Epidermal melanocyte (primary cell): ENCODE results near the gene CCDC142.
A peak's percentile ranks its signal among the peaks of the same experiment; 100 is the strongest.
"Not testable (repeated sequence)": the region's sequence is repeated elsewhere in the genome, so short reads cannot be mapped to it uniquely, and the experiment has no call there.

ENCODE experiments used
- DNase-seq: peaks from one replicate; pipeline ENCODE4 v3.0.0; 2011; ENCODE audit warnings: low spot score; ENCODE audit not compliant: insufficient read length

CCDC142 gene

DNA sequence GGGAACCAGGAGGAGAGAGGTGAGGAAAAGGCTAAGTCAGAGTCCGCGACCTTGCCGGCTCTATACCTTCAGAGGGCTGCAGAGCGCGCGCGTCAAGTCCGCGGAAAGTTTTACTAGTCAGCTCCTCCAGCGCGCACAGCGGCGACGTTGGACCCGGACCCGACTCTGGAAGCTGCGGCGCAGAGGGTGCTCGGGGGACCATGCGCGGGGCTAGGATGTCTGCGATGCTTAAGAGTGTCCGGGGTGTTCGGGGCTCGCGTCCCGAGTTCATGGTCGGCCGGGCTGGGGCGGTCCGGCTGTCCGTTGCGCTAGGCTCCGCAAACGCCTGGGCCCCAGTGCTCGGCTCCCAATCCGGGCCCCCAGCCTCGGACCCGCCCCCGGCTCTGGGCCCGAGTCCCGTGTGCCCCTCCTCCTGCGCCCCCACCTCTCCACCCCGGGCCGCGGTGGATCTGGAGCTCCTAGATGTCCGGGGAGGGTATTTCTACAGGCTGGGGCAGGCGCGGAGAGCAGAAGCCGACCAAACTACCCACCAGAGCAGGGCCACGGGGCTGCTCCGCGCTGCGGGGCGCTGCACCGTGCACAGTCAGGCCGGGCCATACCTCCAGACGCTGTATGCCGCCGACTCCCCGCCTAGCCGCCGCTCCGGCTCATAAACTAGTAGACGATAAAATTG, 16.6 kb upstream of the CCDC142 start, which contains the start of gene LBX2:
Gene LBX2, minus strand, starts transcription at position 337 of the 673 bp plus-strand sequence. Its CDS starts 66 bp downstream, at position 271.
- DNase-seq = no peak

DNA sequence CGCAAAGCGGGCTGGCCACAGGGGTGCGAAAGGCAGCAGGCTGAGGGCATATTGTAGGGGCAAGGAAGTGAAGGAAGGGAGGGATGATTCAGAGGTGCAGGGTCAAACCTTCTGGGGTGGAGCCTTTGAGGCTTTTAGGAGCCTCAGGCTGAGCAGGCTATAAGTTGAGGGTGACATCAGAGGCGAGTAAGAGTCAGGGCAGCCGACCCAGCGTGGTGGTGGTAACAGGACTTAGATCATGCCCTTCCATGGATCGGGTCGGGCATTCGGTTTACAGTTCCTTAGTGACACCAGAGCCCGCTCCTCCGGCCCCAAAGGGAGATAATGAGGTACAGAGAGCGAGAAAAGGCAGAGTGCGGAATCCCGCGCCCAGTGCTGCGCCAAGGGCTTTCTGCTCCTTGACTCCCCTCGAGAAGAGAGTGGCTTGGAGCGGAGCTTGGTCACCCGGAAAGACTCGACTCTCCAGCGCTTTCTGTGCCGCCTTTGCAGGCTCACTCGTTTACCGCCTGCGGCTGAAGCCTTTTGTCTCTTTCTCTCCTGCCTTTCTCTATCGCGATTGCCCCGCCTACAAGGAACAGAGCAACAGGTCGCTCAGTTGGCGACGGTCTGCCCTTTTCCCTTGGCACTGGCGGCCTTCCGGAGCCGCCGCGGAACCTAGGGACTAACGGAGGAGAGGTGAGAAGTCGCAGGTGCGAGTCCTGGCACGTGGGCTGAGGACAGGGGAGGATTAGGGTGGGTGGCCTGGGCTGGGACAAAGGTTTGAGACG, 15.9 kb upstream of the CCDC142 start:
- no peak for DNase-seq

- no peak for DNase-seq
Measured at GRCh38 chr2:74497777-74498499, 15.1 kb upstream of the CCDC142 start.

GRCh38 chr2:74496997-74497776, 14.4 kb upstream of the CCDC142 start:
- no peak for DNase-seq

GRCh38 chr2:74495440-74495839, 12.6 kb upstream of the CCDC142 start:
- no peak for DNase-seq

DNA sequence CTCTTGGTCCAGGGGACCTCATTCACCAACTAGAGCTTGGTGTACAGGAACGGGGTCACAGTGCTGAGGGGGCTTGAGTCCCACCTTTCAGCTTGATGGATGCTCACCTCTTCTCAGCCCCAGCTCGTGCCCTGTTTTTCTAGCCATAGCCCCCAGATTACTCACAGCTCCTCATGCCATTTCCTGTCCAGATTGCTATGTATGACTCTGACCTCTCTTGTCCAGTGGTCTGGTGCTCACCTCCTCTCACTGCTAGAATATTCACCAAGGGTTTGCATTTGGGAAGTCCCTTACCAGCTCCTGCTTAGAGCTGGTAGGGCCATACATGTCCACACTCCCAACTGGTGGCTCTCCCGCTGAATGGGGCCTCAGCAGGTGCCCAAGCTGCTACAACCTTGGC, 10.7 kb upstream of the CCDC142 start:
- no peak for DNase-seq

GRCh38 chr2:74491648-74492544, 9.1 kb upstream of the CCDC142 start:
- no peak for DNase-seq

DNA sequence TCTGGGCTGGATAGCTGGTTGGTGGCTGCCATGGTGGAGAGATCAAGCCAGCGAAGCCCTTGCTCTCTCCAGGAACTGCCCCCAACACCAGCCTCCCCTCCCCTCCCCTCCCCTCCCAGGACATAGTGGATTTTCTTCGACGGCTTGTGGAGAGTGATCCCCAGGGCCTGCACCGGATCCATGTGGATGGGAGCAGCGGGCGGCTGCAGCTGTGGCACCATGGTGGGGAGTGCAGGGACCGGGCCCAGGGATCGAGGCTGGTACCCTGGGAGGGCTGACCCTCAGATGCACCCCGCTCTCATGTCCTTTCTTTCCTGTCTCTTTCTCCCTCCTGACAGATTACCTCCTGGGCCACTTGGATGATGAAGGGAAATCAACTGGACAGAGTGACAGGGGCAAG, 7.1 kb upstream of the CCDC142 start:
- no peak for DNase-seq

GRCh38 chr2:74488643-74489481, 6.1 kb upstream of the CCDC142 start:
- no peak for DNase-seq

- DNase-seq = no peak
Measured at GRCh38 chr2:74486141-74486540, 3.3 kb upstream of the CCDC142 start.

- DNase-seq = not testable (repeated sequence)
Measured at GRCh38 chr2:74483675-74484164, 922 bp upstream of the CCDC142 start.

- DNase-seq = no peak
Measured at GRCh38 chr2:74481961-74482800, 617 bp downstream of the CCDC142 start.

- no peak for DNase-seq
Measured at GRCh38 chr2:74481431-74481830, 1.4 kb downstream of the CCDC142 start.

- DNase-seq = no peak
Measured at GRCh38 chr2:74474899-74475298, 7.9 kb downstream of the CCDC142 start.

DNA sequence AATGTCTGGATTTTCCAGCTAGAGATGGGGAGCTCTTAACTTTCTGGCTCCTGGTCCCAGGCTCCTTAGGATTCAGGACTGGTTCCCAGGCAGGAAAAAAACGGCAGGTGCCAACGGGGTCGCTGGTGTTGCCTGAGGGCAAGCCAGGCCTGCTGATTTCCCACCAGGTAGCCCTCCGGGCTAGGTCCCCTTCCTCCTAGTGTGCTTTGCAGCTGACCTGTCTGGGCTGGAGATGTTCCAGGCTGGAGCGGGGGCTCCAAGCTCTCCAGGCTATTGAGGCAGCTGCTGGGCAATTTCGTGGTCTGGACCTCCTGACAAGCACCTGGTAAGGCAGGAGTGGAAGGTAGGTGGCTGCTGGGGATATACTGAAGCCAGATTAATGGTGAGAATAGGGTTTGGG, 8.3 kb downstream of the CCDC142 start:
- DNase-seq = no peak

GRCh38 chr2:74472945-74473258, 9.9 kb downstream of the CCDC142 start:
- DNase-seq = no peak

- peak; percentile 76 for DNase-seq
Measured at GRCh38 chr2:74472086-74472944, 10.5 kb downstream of the CCDC142 start, which contains the start of gene MRPL53. TSS of gene MRPL53 (minus strand) at chr2:74472680. CDS start at chr2:74472660, 20 bp downstream.
